ENCODE measurements around the gene FKBP10.
A peak's percentile ranks its signal among the peaks of the same experiment; 100 is the strongest.
"Not testable (repeated sequence)": the region's sequence is repeated elsewhere in the genome, so short reads cannot be mapped to it uniquely, and the experiment has no call there.

FKBP10 gene

DNA sequence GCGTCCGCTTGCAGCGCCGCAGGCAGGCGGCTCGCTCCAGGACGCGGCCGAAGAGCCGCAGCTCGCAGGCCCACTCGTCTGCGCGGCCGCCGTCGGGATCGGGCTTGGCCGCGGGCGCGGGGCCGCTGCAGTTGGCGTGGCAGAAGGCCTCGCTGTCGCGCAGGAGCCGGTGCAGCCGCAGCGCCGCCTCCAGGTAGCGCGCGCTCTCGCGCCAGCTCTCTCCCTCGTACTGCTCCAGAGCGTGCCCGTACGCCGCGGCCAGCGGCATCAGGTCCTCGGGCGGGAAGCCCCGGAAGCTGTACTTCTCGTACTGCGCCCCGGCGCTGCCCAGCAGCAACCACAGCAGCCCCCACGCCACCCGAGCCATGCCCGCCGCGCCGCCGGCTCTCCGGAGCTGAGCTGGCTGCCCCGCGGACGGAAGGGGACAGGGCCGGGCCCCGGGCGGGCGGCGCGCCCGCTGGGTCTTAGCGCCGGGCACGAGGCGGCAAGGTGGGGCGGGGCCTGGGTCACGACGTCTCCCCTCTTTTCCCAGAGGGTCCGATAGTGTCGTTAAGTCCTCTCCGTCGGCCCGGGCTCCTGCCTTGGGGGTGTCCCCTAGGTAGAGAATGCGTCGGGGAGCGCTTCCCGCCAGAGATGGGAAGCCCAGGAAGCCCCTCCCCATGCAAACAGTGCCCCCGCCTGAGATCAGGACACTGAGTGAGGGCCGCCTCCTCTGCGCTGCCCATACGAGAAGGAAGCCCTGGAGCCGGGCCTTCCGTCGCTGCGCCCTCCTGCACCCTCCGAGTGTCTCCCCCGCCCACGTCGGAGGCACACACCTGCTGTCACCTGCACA is 1.0 kb upstream of the FKBP10 start, which contains the start of gene P3H4:
Gene P3H4, minus strand, starts transcription at position 401 of the 832 bp plus-strand sequence. Its CDS starts 34 bp downstream, at position 367.
- peak; percentile 67 for DNase-seq

- no peak for DNase-seq
These were observed 412 bp downstream of the FKBP10 start for GRCh38 chr17:41813152-41813680.

GRCh38 chr17:41813699-41814124 is 908 bp downstream of the FKBP10 start:
- no peak for DNase-seq

DNA sequence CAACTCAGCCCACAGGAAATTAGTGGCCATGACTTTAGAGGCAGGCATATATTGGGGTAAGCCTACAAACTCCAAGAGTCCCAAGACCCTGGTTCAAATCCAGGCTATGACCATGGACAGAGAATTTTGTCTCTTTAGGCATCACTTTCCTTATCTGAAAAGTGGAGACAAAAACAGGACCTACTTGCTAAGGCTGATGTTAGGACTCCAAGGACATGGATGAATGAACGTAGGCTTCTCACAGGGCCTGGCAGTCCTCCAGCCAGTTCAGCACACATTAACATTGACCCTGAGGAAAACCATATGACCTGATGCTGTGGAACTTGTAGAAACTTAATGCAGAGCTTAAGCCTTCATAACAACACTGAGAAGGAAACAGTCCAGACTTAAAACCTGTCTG is 1.4 kb downstream of the FKBP10 start:
- no peak for DNase-seq

DNA sequence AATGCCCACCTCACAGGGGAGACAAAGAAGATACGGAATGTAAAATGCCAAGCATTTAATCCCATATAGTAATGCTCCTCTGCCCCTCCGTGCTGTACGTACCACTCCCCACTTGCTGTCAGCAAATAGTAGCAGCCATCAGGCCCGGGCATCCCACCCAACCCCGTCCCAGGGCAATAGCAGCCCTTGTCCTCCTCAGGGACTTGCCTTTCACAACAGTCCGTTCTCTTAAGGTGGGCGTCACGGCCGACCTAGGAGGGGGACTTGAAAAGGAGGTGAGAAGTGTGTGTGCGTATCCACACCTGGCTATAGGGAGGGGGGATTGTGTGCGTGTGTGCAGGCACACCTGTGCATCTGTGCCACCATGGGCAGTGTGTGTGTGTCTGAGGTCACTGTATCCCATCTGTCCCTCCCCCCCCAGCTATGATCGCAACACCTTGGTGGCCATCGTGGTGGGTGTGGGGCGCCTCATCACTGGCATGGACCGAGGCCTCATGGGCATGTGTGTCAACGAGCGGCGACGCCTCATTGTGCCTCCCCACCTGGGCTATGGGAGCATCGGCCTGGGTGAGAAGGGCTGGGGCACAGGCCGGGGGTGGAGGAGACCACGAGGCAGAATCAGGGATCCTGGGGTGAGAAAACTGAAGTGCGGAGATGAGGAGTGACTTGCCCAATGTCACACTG is 4.0 kb downstream of the FKBP10 start:
- DNase-seq: no peak

DNA sequence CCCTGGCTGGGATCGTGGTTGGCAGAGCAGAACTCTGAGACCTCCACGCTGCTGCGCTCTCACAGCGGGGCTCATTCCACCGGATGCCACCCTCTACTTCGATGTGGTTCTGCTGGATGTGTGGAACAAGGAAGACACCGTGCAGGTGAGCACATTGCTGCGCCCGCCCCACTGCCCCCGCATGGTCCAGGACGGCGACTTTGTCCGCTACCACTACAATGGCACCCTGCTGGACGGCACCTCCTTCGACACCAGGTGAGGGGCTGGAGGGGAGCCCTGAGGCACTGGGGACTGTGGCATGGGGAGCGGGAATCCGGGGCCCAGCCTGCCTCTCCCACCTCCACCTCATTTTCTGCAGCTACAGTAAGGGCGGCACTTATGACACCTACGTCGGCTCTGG is 5.2 kb downstream of the FKBP10 start:
- no peak for DNase-seq

- no peak for DNase-seq
These were observed 9.0 kb downstream of the FKBP10 start for GRCh38 chr17:41821776-41822175.

GRCh38 chr17:41822216-41823140 is 9.7 kb downstream of the FKBP10 start:
- no peak for DNase-seq

GRCh38 chr17:41823141-41823524 is 10.3 kb downstream of the FKBP10 start:
- DNase-seq: no peak

DNA sequence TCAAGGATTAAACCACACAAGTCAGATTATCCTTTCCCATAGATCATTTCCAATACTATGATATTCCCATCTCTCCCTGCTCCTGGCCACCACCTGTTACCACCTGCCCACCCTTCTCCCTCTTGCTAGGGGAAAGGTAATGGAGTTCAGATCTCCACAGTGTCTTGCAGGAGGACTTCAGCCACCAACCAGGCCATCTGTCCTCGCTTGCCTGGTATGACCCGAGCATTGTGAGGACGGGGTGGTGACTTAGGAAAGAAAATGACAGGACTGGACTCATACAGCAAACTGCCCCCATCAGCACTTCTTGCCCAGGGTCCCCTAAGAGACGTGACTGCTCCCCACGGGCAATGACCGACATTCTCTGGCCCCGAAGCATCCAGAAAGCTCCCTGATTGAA is 10.8 kb downstream of the FKBP10 start:
- no peak for DNase-seq

- no peak for DNase-seq
These were observed 11.3 kb downstream of the FKBP10 start for GRCh38 chr17:41824086-41824485.

DNA sequence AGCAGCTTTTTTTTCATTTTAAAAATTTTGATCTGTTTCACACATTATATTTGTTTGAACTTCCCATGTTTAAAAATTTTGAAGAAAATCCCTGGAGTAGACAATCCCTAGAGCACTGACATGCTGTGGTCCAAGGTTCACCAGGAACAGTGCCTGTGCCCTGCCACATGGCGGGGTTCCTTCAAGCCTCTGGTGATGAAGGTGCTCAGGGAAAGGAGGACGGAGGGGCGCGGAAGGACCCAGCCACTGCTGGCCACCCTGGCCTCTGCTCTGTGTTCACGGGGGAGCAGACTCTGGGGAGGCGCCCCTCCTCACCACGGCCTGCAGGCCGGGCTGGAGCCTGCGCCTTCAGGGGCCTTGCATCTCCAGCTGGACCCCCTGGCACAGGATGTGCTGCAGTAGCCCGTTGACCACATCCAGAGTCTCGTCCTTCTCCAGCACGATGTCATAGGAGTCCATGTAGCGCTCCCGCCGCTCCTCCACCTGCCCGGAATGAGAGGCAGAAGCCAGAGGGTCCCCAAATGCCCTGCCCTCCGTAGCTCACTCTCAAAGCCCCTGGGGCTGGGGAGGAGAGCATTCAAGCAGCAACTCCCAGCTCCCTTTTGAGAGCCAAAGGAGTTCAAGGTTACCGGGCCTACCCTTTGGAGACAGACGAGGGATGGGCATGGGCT is 12.5 kb downstream of the FKBP10 start:
- DNase-seq: no peak

DNA sequence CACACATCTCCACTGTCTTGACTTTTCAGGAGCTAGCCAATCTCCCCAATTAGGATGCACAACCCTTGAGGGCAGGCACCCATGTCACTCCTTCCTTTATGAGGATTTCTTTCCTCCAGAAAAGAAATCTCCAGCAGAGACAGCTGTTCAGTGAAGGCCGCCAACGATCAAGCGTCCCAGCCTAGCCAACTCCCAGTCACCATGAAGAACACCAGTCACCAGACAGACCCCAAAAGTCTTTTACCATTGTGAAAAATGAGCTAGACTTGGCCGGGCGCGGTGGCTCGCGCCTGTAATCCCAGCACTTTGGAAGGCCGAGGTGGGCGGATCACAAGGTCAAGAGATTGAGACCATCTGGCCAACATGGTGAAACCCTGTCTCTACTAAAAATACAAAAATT is 17.2 kb downstream of the FKBP10 start:
- DNase-seq: not testable (repeated sequence)

- DNase-seq: no peak
These were observed 22.5 kb downstream of the FKBP10 start for GRCh38 chr17:41835214-41835799.

- peak; percentile 30 for DNase-seq
These were observed 23.2 kb downstream of the FKBP10 start, which contains the start of gene NT5C3B for GRCh38 chr17:41835800-41836549. Gene NT5C3B, minus strand, starts transcription at chr17:41836232. Its CDS starts 39 bp downstream, at chr17:41836193.

- DNase-seq: no peak
These were observed 23.9 kb downstream of the FKBP10 start for GRCh38 chr17:41836550-41837196.

- DNase-seq: no peak
These were observed 25.1 kb downstream of the FKBP10 start, which contains the start of gene KLHL10 for GRCh38 chr17:41837761-41838538. Gene KLHL10, plus strand, starts transcription at chr17:41837825. Its CDS starts 108 bp downstream, at chr17:41837933.

DNA sequence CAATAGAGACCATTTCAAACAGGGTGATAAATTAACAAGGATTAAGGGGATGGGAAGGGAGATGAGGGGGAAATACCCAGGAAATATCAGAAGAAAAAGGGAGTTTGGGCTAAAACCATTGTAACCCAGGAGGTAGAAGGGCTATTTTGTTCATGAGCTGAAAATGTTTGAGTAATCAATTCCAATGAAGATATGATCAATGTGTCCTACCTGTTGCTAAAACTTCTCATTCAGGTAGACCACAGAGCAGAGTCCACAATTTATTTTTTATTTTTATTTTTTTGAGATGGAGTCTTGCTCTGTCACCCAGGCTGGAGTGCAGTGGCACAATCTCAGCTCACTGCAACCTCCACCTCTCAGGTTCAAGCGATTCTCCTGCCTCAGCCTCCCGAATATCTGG is 26.6 kb downstream of the FKBP10 start:
- DNase-seq: not testable (repeated sequence)

DNA sequence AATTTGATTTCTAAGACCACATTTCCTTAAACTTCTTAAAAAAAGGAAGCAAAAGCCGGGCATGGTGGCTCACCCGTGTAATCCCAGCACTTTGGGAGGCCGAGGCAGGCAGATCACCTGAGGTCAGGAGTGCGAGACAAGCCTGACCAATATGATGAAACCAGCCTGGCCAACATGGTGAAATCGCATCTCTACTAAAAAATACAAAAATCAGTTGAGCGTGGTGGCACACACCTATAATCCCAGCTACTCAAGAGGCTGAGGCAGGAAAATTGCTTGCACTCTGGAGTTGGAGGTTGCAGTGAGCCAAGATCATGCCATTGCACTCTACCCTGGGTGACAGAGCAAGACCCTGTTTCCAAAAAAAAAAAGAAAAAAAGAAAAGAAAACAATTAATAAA is 28.0 kb downstream of the FKBP10 start:
- DNase-seq: not testable (repeated sequence)
